ENCODE results near the gene MCTP1.

Gene MCTP1

GRCh38 chr5:94675965-94676618 is 608.8 kb downstream of the MCTP1 start:
- DNase-seq (ENCODE audit: low spot score), result no peak
- TF ChIP-seq, protein P1, sequence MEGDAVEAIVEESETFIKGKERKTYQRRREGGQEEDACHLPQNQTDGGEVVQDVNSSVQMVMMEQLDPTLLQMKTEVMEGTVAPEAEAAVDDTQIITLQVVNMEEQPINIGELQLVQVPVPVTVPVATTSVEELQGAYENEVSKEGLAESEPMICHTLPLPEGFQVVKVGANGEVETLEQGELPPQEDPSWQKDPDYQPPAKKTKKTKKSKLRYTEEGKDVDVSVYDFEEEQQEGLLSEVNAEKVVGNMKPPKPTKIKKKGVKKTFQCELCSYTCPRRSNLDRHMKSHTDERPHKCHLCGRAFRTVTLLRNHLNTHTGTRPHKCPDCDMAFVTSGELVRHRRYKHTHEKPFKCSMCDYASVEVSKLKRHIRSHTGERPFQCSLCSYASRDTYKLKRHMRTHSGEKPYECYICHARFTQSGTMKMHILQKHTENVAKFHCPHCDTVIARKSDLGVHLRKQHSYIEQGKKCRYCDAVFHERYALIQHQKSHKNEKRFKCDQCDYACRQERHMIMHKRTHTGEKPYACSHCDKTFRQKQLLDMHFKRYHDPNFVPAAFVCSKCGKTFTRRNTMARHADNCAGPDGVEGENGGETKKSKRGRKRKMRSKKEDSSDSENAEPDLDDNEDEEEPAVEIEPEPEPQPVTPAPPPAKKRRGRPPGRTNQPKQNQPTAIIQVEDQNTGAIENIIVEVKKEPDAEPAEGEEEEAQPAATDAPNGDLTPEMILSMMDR (IDR thresholded peaks at IDR 0.05; ENCODE audit: extremely low read depth, missing control alignments), result no peak

DNA sequence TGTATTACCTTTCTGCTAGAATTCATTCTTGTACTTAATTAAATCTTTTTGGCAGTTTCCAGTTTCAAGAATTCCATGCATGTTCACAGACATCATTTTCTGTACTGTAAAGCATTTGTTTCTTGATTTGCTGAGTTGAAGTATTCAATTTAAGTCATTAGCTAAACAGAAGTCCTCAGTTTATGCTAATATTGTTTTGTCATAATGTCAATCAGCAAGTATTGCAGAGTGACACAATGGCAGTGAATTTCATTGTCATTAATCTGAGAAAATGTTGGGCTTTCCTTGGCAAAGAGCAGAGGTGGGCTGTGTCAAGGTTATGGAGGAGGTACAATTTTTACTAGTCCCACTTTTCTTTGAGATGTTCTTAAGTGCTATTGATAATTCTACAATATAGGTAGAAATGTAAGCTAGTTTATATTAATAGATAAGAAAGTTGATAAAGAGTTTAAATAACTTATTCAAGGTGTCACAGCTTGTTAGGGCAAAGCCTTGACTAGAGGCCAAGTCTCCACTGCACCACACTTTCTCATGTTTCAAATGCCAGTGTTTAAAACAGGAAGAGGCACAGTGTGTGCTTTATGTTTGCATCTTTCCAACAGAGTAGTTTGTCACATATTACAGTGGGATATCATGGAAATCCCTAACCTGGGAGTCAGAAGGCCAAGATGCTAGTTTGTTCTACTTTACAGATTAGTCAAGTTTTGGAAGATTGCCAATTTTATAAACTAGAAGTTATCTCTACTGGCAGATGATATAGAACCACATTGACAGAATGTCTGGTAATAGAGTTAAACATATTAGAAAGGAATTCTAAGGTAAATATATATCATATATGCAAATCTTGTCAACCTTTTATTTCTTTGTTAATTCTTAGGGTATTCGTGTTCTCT is 610.2 kb downstream of the MCTP1 start:
- DNase-seq (ENCODE audit: low spot score), result no peak
- TF ChIP-seq, protein P1 (IDR thresholded peaks at IDR 0.05; ENCODE audit: extremely low read depth, missing control alignments), result no peak

DNA sequence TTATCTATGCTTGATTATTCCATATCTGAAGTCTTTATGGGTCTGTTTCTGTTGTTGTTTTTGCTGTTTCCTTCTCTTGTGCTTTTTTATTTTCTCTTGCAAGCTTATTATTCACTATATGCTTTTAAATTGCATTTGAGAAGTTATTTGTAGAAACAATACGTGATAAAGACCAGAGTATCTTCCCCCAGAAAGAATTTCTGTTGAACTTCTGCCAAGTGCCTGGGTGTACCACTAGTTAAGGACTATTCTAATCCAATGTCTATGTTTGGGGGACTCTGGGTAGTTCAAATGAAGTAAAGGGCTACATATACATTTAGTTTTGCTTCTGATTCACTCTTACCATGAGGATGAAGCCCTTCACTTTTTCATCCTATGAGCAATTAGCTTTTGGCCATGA is 612.1 kb downstream of the MCTP1 start:
- DNase-seq (ENCODE audit: low spot score), result no peak
- TF ChIP-seq, protein P1 (IDR thresholded peaks at IDR 0.05; ENCODE audit: extremely low read depth, missing control alignments), result no peak

GRCh38 chr5:94670726-94671125 is 614.2 kb downstream of the MCTP1 start:
- TF ChIP-seq, protein P1 (IDR thresholded peaks at IDR 0.05; ENCODE audit: extremely low read depth, missing control alignments), result no peak
- DNase-seq (ENCODE audit: low spot score), result no peak

- no peak for DNase-seq (ENCODE audit: low spot score)
- TF ChIP-seq, protein P1 (IDR thresholded peaks at IDR 0.05; ENCODE audit: extremely low read depth, missing control alignments), result no peak
These were observed 617.0 kb downstream of the MCTP1 start for GRCh38 chr5:94667937-94668336.

DNA sequence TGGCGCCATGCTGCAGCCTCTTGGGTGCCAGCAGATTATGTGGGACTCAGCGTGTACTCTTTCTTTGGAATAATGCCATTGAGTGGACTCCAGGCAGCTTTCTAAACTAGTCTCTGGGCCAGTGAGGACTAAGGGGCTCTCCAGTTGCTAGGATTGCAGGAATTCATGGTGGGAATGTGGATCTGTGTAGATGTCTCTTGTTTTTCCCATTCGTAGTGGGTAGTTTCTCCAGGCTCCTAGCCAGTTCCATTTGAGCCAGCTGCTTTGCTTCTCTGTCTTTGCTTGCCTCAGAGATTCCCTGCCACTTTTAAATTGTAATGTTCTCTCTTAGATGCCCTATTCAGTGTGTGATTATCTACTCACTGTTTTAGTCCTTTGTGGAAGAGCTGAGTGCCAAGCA is 623.8 kb downstream of the MCTP1 start:
- TF ChIP-seq, protein P1 (IDR thresholded peaks at IDR 0.05; ENCODE audit: extremely low read depth, missing control alignments), result no peak
- DNase-seq (ENCODE audit: low spot score), result no peak

- DNase-seq (ENCODE audit: low spot score), result no peak
- TF ChIP-seq, protein P1 (IDR thresholded peaks at IDR 0.05; ENCODE audit: extremely low read depth, missing control alignments), result no peak
These were observed 624.4 kb downstream of the MCTP1 start for GRCh38 chr5:94660506-94660905.

All from GM20000 (cell line).